IPS-11a (cell line): Measurements from ENCODE around the gene ERBB4.
"Not testable (repeated sequence)": the region's sequence is repeated elsewhere in the genome, so short reads cannot be mapped to it uniquely, and the experiment has no call there.

Experiments used
- H3K4me3 ChIP-seq: one replicate; pipeline ENCODE4 v1.5.1; 2013; ENCODE audit warnings: low read depth, low read length, control low read depth

Gene ERBB4

DNA sequence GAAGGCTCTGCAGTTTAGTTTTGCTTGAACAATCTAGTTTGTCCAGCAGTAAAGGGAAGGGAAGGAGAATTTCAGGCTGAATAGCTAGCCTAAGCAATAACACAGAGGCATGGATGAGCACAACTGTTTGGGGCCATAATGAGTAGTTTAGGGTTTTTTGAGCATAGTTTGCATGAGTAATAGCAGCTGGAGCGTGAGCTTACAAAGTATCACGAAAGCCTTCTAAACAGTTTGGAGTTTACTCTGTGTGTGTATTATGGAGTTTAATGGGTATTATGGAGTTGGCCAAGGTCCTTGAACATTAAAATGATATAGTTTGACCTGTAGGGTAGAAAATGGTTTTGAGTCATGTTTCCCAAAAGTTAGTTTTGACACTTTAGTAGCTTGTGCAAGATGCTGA is 782.3 kb downstream of the ERBB4 start:
- no peak overlapping the region for H3K4me3 ChIP-seq

DNA sequence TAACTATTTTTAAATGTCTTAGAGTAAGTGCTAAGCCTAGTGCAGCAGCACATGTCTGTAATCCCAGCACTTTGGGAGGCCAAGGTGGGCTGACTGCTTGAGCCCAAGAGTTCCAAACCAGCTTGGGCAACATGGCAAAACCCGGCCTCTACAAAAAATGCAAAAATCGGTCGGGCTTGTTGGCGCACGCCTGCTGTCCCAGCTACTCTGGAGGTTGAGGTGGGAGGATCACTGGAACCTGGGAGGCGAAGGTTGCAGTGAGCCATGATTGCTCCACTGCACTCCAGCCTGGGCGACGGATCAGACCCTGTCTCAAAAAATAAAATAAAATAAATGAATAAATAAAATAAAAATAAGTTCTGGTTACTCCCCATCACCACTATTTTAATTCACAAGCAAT is 783.4 kb downstream of the ERBB4 start:
- no peak overlapping the region for H3K4me3 ChIP-seq

DNA sequence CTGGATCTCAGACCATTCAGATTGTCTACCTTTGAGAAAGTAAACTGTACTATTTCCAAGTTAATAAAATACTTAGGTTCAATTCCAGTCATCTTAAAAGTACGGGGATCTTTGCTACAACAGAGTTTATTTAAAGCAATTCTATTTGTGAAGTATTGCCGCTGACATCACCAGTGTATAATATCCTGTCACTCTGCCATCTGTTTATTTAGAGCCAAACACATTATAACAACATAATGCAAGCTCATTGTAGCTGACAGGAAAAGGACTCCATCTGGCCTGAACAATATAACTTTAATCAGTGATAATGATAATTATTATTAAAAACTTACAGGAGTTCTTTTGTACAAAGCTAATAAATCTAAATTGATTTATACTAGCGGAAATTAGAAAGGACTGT is 786.8 kb downstream of the ERBB4 start:
- H3K4me3 ChIP-seq: no peak overlapping the region

DNA sequence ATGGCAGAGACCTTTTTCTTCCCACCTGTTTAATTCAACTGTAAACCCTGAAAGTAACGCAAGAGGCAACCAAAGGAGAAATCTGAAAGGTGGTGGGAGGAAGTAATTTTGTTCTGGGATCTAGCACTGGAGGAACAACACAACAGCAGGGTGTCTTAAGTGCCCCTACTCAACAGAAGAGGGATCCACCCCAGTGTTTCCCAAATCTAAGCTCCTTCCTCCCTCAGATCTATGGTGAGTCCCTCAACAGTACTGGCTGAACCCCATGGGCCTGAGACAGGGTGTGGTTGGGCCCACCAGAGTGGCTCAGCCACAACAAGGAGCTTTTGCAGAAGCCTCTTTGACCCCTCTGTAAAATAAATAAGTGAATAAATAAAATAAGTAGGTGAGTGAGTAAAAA is 790.3 kb downstream of the ERBB4 start:
- no peak overlapping the region for H3K4me3 ChIP-seq

DNA sequence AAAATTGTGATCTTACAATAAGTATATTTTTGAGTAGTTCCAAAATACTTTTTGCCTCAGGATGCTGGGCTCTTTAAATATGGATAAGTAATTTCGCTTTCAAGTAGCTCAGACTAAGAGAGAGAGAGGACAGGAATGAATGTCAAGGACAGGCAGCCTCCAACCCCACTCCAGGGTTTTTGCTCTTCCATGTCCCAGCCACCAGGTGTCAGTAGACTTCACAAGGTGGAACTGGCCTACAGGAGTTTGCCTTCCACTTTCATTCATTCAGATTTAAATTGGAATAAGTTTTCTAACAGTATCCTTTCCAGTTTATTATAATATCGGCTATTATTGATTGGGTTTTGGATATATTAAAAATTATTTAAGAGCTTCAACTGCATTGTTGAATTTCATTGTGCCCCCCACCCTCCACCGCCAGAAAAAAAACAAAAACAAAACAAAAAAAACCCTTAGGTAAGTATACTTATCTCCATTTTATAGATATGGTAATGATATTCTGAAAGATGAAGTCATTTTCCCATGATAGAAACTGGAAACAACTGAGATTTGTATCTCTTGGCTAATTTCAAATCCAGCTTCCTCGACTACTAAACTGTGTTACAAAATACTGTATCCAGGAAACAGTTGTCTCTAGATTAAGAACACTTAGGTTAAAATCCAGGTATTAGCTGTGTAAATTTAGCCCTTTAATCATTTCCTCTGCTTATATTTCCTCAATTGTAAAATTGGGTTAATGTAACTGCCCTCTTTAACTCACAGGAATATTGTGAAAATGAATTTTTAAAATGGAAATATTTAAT is 793.1 kb downstream of the ERBB4 start:
- H3K4me3 ChIP-seq: no peak overlapping the region

DNA sequence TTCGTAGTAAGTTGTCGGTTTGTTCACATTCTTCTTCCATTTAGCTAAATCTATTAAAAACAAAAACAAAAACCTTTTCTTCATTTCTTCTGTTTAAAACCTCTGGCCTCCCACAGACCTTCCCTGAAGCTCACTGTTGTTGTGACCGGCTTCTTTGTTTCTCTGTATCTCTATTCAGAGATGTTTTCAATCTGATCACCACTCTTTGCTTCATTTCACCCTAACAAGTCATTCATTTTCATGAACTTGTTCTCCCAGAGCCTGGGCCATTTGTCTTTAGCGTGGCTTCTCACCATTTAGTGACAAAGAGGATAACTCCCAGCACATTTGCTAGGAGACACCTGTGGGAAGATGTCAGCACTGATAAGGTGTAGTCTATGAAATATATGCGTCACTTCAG is 794.2 kb downstream of the ERBB4 start:
- no peak overlapping the region for H3K4me3 ChIP-seq

DNA sequence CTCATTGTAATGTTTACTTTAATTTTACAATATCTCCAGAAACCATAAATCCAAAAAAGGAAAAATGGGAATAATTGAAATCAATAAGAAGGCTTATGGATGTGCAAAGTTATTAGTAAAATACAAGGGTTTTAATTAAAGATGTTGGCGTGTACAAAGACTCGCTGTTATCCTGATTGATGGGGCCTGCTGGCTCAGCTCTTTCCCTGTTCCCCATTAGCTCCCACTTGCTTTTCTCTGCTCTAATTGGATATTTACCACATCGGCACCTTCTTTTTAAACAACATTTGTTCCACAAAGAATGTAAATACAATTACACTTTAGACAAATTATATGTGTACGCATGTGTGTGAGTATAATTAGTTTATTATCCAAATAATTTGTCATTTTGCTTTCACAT is 796.6 kb downstream of the ERBB4 start:
- H3K4me3 ChIP-seq: no peak overlapping the region

DNA sequence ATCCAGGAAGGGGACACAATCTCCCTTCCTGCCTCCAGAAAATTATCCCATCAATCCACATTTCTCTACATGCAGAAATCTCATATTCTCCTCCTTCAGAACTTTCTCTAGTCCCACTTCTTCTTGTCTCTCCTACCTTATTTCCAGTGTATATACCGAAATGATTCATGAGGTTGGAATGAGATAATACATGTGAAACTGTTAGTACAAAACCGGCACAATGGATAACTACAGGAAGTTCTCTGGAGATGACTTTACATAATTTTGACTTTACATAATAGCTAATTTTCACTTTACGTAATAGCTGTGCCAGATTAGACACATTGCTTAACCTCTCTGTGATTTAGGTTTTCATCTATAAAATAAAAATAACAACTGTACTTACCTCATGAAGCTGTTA is 801.3 kb downstream of the ERBB4 start:
- no peak overlapping the region for H3K4me3 ChIP-seq

DNA sequence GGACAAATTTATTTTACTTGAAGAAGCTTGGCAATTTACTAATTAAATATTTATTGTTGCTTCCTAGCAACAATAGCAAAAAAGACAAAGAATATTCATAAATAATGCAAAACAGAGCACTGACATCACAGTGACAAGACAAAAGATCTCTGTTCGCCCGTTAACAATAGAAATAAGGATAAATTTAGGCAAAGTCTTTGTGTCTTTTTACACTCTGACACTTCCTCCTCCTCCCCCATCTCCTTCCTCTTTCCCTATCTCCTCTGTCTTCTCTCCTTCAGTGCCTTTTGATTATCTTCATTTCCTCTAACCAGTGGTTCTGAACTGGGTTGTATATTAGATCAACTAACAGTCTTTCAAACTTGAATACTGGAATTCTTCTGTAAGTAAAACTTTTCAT is 808.4 kb downstream of the ERBB4 start:
- H3K4me3 ChIP-seq: no peak overlapping the region

DNA sequence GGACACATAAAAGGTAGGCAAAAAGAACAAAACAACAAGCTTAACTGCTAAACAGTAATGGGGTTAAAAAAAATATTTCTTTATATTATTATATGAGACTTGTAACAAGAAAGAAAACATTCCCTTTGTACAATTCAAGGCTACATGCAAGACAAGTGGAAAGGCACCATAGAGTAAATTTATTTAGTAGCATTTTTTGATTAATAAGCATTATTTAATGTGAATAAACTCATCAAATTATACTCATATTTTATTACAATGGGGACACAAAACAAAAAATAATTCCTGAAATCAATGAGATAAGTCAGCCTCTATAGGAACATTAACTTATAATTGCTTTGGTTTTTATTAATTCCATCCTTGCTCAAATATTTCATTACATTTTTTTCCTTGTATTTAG is 809.2 kb downstream of the ERBB4 start:
- H3K4me3 ChIP-seq: no peak overlapping the region

DNA sequence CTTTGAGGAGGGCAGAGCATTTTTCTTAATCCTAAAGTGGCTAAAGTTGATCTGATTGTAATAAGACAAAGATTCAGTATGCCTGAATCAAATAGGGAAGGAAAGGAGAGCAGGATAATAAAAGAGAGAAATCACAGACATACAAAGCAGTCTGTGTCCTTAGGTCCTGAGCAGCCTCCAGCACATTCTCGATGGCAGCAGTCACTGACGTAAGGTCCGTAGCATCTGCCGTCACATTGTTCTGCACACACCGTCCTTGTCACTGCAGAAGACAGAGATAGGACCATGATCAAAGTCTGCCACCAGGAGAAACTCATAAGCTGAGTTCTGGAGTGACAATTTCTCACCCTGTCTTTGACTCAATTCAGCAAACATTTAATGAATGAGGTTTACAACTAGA is 813.7 kb downstream of the ERBB4 start:
- no peak overlapping the region for H3K4me3 ChIP-seq

DNA sequence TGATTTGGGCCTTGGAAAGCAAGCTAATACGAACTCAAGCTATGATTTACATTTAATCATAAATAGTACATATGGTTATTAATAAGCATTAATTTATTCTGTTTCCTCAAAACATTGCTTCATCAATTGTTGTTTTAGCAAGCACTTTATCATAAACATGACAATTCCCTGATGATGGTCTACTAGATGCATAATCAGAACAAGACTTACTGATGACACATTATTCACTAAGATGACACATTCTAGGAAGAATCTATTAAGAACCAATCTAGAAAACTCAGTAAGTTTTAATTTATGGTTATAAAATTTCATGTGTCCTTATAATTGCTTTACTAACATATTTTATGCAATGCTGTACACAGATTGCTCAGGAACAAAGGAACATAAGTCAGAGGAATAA is 815.2 kb downstream of the ERBB4 start:
- H3K4me3 ChIP-seq: no peak overlapping the region

DNA sequence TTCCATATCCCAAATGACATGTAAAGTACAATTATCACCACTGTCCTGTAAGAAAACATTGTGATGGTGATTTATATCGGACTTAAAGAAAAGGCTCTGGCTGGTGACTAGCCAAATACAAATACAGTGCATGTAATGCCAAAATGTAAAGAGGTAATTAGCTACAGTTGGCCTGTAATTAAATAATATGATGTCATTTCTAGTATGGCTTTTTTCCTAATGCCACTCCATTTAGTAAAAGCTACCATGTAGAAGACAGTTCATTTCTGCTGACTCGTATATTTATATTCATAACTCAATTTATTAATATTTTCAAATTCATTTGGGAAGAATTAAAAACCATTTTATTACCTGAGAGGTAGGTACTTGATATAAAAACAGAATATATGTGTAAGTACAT is 815.7 kb downstream of the ERBB4 start:
- no peak overlapping the region for H3K4me3 ChIP-seq

DNA sequence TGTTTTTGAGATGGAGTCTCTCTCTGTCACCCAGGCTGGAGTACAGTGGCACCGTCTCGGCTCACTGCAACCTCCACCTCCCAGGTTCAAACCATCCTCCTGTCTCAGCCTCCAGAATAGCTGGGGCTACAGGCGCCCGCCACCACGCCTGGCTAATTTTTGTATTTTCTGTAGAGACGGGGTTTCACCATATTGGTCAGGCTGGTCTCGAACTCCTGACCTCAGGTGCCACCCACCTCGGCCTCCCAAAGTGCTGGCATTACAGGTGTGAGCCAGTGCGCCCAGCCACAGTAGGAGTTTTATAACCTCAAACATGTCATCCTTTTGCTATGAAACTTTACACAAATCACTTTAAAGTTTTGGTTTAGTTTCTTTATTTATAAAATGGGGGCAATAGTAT is 816.7 kb downstream of the ERBB4 start:
- not testable (repeated sequence) for H3K4me3 ChIP-seq

DNA sequence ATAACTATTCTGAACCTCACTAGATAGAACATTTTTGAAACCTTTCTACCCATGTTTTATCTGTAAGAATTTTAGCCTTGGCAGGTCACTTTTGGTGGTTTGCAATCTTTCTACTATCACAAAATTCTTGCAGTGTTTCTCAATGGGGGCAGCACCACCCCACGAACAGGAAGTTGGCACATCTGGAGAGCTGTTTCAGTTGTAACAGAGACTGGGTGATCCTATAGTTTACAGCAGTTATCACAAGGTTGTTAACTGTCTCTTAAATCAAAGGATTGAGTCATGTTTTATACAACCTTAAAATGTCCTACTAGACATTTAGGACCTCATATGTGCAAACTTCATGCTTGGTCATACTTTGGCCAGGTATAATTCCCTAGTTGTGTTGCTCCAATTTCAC is 829.2 kb downstream of the ERBB4 start:
- H3K4me3 ChIP-seq: no peak overlapping the region

DNA sequence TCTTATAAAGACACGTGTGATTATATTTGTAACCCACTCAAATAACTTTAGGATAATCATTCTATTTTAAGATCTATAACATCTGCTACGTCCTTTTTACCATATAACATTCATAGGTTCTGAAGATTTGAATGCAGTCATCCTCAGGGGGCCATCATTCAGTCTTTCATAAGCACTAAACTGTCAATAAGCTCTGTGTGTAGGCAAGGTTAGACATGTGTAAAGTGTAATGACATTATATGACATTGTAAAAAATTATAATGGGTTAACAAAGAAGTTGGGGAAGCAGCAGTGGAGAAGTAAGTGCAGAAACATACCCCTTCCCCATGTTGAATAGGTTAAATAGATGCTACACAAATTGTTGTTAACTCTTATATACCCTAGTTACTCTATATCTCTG is 845.9 kb downstream of the ERBB4 start:
- no peak overlapping the region for H3K4me3 ChIP-seq

DNA sequence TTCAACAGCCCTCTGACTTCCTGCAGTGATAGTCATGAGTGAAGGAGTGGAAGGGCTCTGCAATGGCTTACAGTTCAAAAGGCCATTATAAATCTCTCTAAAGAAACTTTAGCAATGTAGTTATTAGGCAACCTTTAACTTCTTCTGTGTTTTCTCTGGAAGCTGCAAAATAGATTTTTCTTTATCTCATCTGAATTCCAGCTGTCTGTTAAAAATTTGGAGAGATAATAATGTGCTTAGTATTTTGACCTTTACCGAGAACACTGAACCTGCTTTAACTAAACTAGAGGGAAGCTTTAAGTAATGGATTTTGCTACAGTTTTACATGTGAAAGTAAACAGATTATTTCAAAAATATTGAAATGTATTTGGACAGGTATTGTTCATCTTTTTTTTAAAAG is 847.9 kb downstream of the ERBB4 start:
- H3K4me3 ChIP-seq: no peak overlapping the region

DNA sequence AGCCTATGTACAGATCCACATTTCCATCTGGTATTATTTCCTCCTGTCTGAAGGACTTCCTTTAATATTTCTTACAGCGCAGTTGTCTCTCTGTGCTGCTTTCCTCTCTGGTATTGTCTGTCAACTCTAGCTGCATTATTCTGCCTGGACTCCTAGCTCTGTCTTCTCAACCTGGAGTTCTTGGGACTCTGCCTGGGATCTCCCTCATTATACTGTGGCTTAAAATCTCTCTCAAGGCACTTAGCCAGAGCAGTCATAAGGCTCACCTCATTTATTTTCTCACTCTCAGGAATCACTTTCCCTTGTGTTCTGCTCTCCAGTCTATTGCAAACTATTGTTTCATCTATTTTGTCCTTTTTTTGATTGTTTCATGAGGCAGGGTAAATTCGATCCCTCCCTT is 850.4 kb downstream of the ERBB4 start:
- no peak overlapping the region for H3K4me3 ChIP-seq

DNA sequence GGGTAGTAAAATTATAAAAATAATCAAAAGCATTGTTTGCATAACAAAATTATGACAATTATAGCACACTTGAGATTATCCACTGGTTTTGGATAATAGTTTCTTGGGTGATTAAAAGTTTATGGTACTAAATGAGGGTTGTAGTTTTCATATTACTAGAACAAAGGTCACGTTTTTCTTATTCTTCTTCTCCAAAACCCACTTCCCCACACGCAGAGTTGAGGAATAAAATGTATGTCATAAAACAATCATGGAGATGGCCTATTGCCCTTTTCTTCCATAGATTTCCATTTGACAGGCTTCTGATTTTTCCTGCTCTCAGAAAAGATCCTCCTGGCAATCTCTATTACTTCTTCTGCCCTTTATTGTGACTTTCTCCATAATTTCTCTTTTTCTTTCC is 863.9 kb downstream of the ERBB4 start:
- no peak overlapping the region for H3K4me3 ChIP-seq

DNA sequence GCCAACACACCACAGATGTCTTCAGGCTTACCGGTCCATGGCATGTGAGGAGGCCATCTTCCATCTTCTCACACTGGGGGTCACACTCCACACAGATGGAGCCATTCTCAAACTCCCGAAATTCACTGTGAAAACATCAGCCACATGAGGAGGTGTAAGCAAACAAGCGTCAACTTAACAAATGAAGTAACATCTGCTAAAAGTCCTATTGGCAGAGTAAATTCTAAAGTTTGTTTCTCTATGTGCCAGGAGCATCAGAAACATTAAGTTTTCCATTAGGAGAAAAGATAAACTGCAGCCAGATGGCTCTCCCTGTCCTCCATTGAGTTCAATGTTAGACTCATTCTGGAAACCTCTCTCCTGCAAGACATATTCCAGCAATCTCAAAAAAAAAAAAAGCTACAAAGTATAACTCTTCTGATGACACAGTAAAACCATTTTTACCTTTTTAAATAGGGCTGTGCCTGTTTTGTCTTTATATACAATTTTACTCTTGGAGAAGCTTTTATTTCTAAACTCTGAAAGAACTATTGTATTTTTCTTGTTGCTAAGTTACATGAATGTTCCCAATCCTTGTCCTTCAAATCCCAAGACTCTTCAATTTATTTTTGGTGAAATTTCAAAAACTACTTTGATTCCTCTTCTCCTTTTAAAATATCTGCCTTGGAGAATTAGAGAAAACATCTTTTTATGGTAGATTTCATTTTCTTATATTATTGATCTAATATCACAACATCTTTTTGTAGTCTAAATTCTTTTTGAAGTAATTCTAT is 865.3 kb downstream of the ERBB4 start:
- H3K4me3 ChIP-seq: no peak overlapping the region

DNA sequence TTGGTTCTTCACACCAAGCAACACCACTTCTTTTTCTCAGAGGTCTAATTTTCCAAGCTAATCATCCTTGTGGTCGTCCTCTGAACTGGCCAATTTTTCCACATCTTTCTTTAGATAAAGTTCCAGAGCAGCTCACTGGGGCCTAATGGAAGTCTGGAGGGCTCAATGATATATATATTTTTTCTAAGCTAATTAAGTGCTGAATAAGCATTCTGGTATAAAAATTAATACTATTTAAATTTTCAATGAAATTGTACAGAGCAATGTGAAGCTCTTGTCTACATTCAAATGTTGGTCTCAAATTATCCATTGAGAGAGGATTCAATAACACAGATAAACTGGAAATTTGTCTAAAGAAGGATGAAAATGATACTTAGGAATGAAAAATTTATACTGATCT is 866.6 kb downstream of the ERBB4 start:
- no peak overlapping the region for H3K4me3 ChIP-seq

DNA sequence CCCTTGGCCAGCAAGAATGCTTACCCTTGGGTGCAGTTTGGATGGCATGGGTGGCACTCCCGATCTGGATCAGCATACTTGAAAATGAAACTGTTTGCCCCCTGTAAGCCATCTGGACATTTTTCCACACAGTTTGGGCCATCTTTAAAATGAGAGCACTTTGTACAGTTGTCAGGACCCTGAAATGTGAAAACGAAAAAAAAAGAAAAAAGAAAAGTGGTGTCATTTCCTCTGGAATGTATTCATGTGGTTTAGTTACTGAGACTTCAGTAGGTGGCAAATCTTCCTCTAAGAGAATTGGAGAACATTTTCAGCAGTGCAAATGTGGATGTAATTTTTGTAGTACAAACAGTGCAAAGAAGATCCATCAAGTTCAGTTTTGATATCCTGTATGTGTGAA is 873.3 kb downstream of the ERBB4 start:
- no peak overlapping the region for H3K4me3 ChIP-seq

DNA sequence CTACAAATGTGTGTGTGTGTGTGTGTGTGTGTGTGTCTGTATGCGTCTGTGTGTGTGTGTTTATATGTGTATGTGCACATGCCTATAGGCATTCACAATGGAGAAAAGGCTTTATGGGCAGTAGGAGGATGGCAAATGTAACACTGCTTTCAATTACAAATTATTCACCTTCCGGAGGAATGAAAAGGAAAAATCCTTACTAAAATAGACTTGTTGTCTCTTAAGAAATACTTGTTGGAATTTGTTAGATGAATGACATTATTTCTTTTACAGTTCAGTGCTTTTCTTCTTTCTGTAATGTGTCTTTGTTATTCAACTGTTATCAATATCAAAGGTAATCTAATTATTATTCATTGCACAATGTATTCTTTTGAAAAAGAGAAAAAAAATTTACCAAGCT is 874.3 kb downstream of the ERBB4 start:
- no peak overlapping the region for H3K4me3 ChIP-seq
